ENCODE results near the gene YIF1B.

DNA sequence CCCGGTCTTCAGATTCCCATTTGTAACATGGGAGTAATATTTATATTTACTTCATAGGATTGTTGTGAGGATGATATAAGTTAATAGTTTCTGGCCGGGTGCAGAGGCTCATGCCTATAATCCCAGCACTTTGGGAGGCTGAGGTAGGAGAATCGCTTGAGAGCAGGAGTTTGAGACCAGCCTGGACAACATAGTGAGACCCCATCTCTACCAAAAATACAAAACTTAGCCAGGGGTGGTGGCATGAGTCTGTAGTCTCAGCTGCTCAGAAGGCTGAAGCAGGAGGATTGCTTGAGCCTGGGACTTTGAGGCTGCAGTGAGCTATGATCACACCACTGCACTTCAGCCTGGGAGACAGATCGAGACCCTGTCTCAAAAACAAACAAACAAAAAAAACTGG lies 31.1 kb upstream of the YIF1B start:
- TF ChIP-seq YY1 (IDR thresholded peaks at IDR 0.05; ENCODE audit: insufficient read depth, insufficient read length) (no peak), SUZ12 (IDR thresholded peaks at IDR 0.05; ENCODE audit: extremely low read depth, insufficient read depth, insufficient read length) (no peak)

Measured in NT2/D1 (cell line).